ENCODE measurements around the gene NKAIN4. TPM values are rescaled to one million over a fixed set of nuclear protein-coding genes. Genes with fewer than 3 reads are reported as not detected.

The NKAIN4 gene
- total RNA-seq, 2 experiments from 2014 or later: not detected

DNA sequence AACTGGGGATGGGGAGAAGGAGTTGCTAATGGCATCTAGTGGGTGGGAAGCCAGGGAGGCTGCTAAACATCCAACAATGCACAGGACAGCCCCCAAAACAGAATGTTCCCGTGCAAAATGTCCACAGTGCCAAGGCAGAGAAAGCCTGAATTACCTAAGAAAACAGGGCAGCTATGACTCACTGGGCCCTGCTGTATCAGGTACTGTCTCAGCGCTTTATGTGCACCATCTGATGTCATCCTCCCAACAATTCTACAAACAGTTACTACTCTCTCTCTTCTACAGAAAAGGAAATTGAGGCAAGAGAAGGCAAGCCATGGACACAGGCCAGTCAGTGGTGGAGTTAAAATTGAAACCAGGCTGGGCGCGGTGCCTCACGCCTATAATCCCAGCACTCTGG lies 41.5 kb downstream of the NKAIN4 start:
- intact Hi-C loops (cut with micrococcal nuclease): no loop called here
- POLR2A ChIA-PET: interaction anchor here (0.6 kb wide), 1 partner anchor 455 kb away, joined by 3 read pairs; no protein-coding TSS in a partner anchor
- H3K27me3 Mint-ChIP-seq: no peaks in the 10 kb centered on the region
- H3K36me3 Mint-ChIP-seq (ENCODE audit: low read depth): peaks cover 44% of the 10 kb centered on the region
- TF ChIP-seq, protein P1, sequence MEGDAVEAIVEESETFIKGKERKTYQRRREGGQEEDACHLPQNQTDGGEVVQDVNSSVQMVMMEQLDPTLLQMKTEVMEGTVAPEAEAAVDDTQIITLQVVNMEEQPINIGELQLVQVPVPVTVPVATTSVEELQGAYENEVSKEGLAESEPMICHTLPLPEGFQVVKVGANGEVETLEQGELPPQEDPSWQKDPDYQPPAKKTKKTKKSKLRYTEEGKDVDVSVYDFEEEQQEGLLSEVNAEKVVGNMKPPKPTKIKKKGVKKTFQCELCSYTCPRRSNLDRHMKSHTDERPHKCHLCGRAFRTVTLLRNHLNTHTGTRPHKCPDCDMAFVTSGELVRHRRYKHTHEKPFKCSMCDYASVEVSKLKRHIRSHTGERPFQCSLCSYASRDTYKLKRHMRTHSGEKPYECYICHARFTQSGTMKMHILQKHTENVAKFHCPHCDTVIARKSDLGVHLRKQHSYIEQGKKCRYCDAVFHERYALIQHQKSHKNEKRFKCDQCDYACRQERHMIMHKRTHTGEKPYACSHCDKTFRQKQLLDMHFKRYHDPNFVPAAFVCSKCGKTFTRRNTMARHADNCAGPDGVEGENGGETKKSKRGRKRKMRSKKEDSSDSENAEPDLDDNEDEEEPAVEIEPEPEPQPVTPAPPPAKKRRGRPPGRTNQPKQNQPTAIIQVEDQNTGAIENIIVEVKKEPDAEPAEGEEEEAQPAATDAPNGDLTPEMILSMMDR (IDR thresholded peaks at IDR 0.05): no peak
- H3K4me3 Mint-ChIP-seq: no peak overlapping the region
- DNase-seq (no peak), ATAC-seq (no peak)
- H3K27ac Mint-ChIP-seq: peak overlapping the region; percentile 62
- H3K9me3 Mint-ChIP-seq: no peaks in the 10 kb centered on the region
- peaks cover 57% of the 10 kb centered on the region for H3K4me1 Mint-ChIP-seq (ENCODE audit: low read depth)
- CTCF ChIA-PET: interaction anchor here (0.9 to 7.7 kb wide), 3 partner anchors 12 to 97 kb away, joined by 3 to 82 read pairs (median 10); partner anchors contain the start of gene BIRC7

DNA sequence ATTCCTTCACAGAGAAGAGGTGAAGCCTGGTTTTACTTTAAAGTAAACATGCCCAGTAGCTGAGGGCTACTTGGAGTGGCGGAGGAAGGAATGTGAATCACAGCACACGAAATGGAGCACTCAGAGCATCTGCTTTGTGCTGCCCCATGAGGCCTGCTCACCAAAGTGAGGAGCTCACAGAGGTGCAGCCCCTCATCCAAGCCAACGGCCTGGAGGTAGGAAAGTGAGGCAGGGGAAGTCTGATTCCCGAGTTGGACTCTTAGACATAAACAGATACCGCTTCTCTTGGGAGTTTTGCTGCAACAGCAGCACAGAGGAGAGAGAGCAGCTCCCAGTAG lies 41.9 kb downstream of the NKAIN4 start:
- Mint-ChIP-seq H3K4me3 (no peak overlapping the region), H3K4me1 (ENCODE audit: low read depth) (peaks cover 57% of the 10 kb centered on the region), H3K27ac (peak overlapping the region; percentile 66), H3K27me3 (no peaks in the 10 kb centered on the region), H3K9me3 (no peaks in the 10 kb centered on the region), H3K36me3 (ENCODE audit: low read depth) (peaks cover 45% of the 10 kb centered on the region)
- CTCF ChIA-PET: interaction anchor here (0.9 to 7.7 kb wide), 3 partner anchors 12 to 98 kb away, joined by 3 to 82 read pairs (median 10); partner anchors contain the start of gene BIRC7
- ATAC-seq (no peak), DNase-seq (no peak)
- intact Hi-C loops (cut with micrococcal nuclease): no loop called here
- POLR2A ChIA-PET: interaction anchor here (0.6 kb wide), 2 partner anchors 455 to 840 kb away, joined by 3 read pairs; no protein-coding TSS in a partner anchor
- TF ChIP-seq, protein P1 (IDR thresholded peaks at IDR 0.05): no peak

DNA sequence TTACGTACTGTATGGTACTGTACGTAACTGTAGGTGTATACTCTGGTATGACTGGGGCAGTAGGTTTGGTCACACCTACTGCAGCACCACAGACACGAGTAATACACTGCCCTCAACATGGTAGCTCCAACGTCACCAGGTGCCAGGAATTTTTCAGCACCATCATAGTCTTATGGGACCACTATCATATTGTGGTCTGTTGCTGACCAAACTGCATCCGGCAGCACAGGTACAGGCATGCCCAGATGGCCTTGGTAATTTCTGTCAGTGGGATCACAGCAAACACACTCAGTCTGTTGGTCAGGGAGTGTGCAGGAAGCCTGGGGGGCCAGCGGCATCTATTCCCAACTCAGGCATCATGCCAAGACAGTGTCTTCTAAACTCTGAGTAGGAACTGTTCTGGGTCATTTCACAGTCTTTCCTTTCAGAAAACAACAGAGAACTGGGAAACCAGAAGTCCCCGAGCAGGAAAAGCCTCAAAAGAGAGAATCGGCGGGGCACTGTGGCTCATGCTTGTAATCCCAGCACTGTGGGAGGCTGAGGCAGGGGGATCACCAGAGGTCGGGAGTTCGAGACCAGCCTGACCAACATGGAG lies 44.2 kb downstream of the NKAIN4 start:
- ATAC-seq (no peak), DNase-seq (no peak)
- TF ChIP-seq, protein P1 (IDR thresholded peaks at IDR 0.05): no peak
- Mint-ChIP-seq H3K4me1 (ENCODE audit: low read depth) (peaks cover 56% of the 10 kb centered on the region), H3K4me3 (no peak overlapping the region), H3K27ac (peak overlapping the region; percentile 38), H3K9me3 (no peaks in the 10 kb centered on the region), H3K27me3 (no peaks in the 10 kb centered on the region), H3K36me3 (ENCODE audit: low read depth) (peaks cover 49% of the 10 kb centered on the region)
- intact Hi-C loops (cut with micrococcal nuclease): no loop called here
- POLR2A ChIA-PET: interaction anchor here (1.7 kb wide), 1 partner anchor 29 kb away, joined by 4 read pairs; no protein-coding TSS in a partner anchor
- CTCF ChIA-PET: interaction anchor here (7.7 kb wide), 1 partner anchor 14 kb away, joined by 82 read pairs; no protein-coding TSS in a partner anchor

- TF ChIP-seq, protein P1 (IDR thresholded peaks at IDR 0.05): no peak
- ChIA-PET POLR2A (interaction anchor here (0.6 kb wide), 1 partner anchor 12 kb away, joined by 3 read pairs; no protein-coding TSS in a partner anchor), CTCF (interaction anchor here (1.0 to 7.7 kb wide), 2 partner anchors 9 to 16 kb away, joined by 3 to 82 read pairs; no protein-coding TSS in a partner anchor)
- Mint-ChIP-seq H3K36me3 (ENCODE audit: low read depth) (peaks cover 38% of the 10 kb centered on the region), H3K4me3 (no peak overlapping the region), H3K4me1 (ENCODE audit: low read depth) (peaks cover 40% of the 10 kb centered on the region), H3K27ac (no peak overlapping the region), H3K27me3 (no peaks in the 10 kb centered on the region), H3K9me3 (no peaks in the 10 kb centered on the region)
- intact Hi-C loops (cut with micrococcal nuclease): no loop called here
- DNase-seq (no peak), ATAC-seq (no peak)
Measured at GRCh38 chr20:63208346-63208909, 45.8 kb downstream of the NKAIN4 start.

DNA sequence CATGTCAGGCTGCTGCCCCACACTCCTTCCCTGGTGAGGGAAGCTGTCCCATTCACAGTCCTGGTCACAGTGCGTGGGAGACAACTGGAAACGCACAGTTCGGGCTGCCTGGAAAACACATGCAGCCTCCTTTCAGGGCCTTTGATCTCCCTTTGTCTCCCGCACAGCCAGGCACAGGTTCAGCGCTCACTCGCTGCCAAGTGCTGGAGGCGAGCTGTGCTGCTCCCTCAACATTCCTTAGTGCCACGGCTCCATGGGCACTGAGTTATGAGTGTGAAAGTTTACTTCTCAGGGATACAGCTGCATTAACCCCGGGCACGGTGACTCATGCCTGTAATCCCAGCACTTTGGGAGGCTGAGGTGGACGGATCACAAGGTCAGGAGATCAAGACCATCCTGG lies 47.4 kb downstream of the NKAIN4 start:
- CTCF ChIA-PET: interaction anchor here (0.9 to 2.4 kb wide), 3 partner anchors 9 to 24 kb away, joined by 3 to 14 read pairs (median 6); partner anchors contain the start of gene YTHDF1
- no peaks in the 10 kb centered on the region for H3K27me3 Mint-ChIP-seq
- H3K27ac Mint-ChIP-seq: no peak overlapping the region
- DNase-seq (no peak), ATAC-seq (no peak)
- POLR2A ChIA-PET: interaction anchor here (1.0 kb wide), 1 partner anchor 8 kb away, joined by 4 read pairs; no protein-coding TSS in a partner anchor
- intact Hi-C loops (cut with micrococcal nuclease): no loop called here
- peaks cover 29% of the 10 kb centered on the region for H3K36me3 Mint-ChIP-seq (ENCODE audit: low read depth)
- TF ChIP-seq, protein P1 (IDR thresholded peaks at IDR 0.05): no peak
- peaks cover 26% of the 10 kb centered on the region for H3K4me1 Mint-ChIP-seq (ENCODE audit: low read depth)
- no peaks in the 10 kb centered on the region for H3K9me3 Mint-ChIP-seq
- H3K4me3 Mint-ChIP-seq: no peak overlapping the region
